K562 (cell line): Measurements from ENCODE around the gene PRKAR2B. TPM values are rescaled to one million over a fixed set of nuclear protein-coding genes. Genes with fewer than 3 reads are reported as not detected.

Experiments
- ATAC-seq: fragments of 200-7000 bp; cut with Tn5 transposase; 3 replicates; pipeline ENCODE4 v1.9.1; 2020; ENCODE audit warnings: moderate library complexity
- BruUV-seq: library from RNA; stranded (reverse); fragments of 400-500 nt; replicated peaks from 2 replicates; lab custom pipeline; 2021; lab: Mats Ljungman, UMichigan
- CTCF ChIA-PET: fragments of 300-600 bp; formaldehyde crosslinking; extraction: SDS; loops from one replicate; lab custom pipeline; 2021; ENCODE audit warnings: low intra/inter-chr PET ratio; lab: Yijun Ruan, JAX
- POLR2A ChIA-PET: fragments of 300-600, 350-650 bp; sonication (Branson Sonifier 250); formaldehyde crosslinking; extraction: SDS; loops from one replicate; lab custom pipeline; 2021; ENCODE audit warnings: antibody characterized with exemption, inconsistent platforms; lab: Yijun Ruan, JAX
- DNase-seq, 4 experiments: peaks; one replicate each; pipeline versions ENCODE4 v3.0.0 to v3.0.0-alpha.2; 2011 to 2018; ENCODE audit warnings: low spot score in 3 of 4, mixed read lengths in 3 of 4; ENCODE audit errors: extremely low read depth in 1 of 4
- FAIRE-seq: peaks from 2 replicates; lab custom pipeline; 2011; peaks lifted over from hg19 to GRCh38; lab: Jason Lieb, UNC
- H2AFZ ChIP-seq: 2 replicates; pipeline ENCODE4 v1.6.0; 2011; ENCODE audit warnings: low read depth, low read length, control low read depth, inconsistent platforms
- H3K27ac ChIP-seq: fragments of 200-600 bp; 3 replicates; pipeline ENCODE4 v1.8.0; 2011; ENCODE audit warnings: low read depth, mild to moderate bottlenecking, control low read depth, inconsistent platforms, low read length, moderate library complexity, mixed read lengths; ENCODE audit errors: extremely low read depth
- H3K27me3 ChIP-seq, 2 experiments: fragments of 300-600 bp in 1 of 2; 2 replicates in 1 of 2; 3 replicates in 1 of 2; pipeline versions ENCODE4 v1.6.0 to v1.8.0; 2011; ENCODE audit warnings: inconsistent platforms in 2 of 2, low read length in 2 of 2, mild to moderate bottlenecking in 1 of 2, mixed read lengths in 1 of 2, moderate library complexity in 1 of 2; ENCODE audit not compliant: control insufficient read depth in 2 of 2, insufficient read depth in 2 of 2
- H3K36me3 ChIP-seq: fragments of 300-600 bp; 3 replicates; pipeline ENCODE4 v1.8.0; 2011; ENCODE audit warnings: mild to moderate bottlenecking, low read length, inconsistent platforms; ENCODE audit not compliant: control insufficient read depth, insufficient read depth
- H3K4me1 ChIP-seq, 2 experiments: fragments of 200-600 bp in 1 of 2; replicated peaks in 1 of 2; 2 replicates in 1 of 2; 3 replicates in 1 of 2; pipeline versions ENCODE4 v1.5.1 to v1.8.0; 2011; ENCODE audit warnings: inconsistent platforms in 2 of 2, low read length in 2 of 2, mild to moderate bottlenecking in 1 of 2, mixed read lengths in 1 of 2, moderate library complexity in 1 of 2; ENCODE audit not compliant: control insufficient read depth in 2 of 2, insufficient read depth in 2 of 2
- H3K4me2 ChIP-seq: 2 replicates; pipeline ENCODE4 v1.6.1; 2011; ENCODE audit warnings: low read length, control low read depth, inconsistent platforms, mixed read lengths; ENCODE audit not compliant: insufficient read depth
- H3K4me3 ChIP-seq: fragments of 200-600 bp; sonication (generic), shearing (Covaris generic); 2 replicates; pipeline ENCODE4 v1.5.1; 2016; ENCODE audit warnings: control low read depth, inconsistent platforms
- H3K79me2 ChIP-seq: fragments of 200-600 bp; 3 replicates; pipeline ENCODE4 v1.8.0; 2011; ENCODE audit warnings: low read length, inconsistent platforms; ENCODE audit not compliant: control insufficient read depth, insufficient read depth
- H3K9ac ChIP-seq, 2 experiments: 2 replicates each; pipeline versions ENCODE4 v1.6.0 to v1.6.1; 2011; ENCODE audit warnings: low read depth in 2 of 2, low read length in 2 of 2, control low read depth in 1 of 2, inconsistent platforms in 1 of 2, mild to moderate bottlenecking in 1 of 2, mixed read lengths in 1 of 2; ENCODE audit not compliant: insufficient read depth in 1 of 2
- H3K9me1 ChIP-seq: one replicate; pipeline ENCODE4 v1.6.0; 2011; ENCODE audit warnings: inconsistent platforms, mild to moderate bottlenecking, low read length, moderate library complexity; ENCODE audit not compliant: control insufficient read depth, insufficient read depth
- H3K9me3 ChIP-seq: replicated peaks from 2 replicates; pipeline ENCODE4 v1.5.1; 2011; ENCODE audit warnings: low read depth, low read length, inconsistent platforms; ENCODE audit not compliant: control insufficient read depth, insufficient read depth
- H4K20me1 ChIP-seq: replicated peaks from 2 replicates; pipeline ENCODE4 v1.6.1; 2011; ENCODE audit warnings: low read length, inconsistent platforms, mixed read lengths; ENCODE audit not compliant: control insufficient read depth, insufficient read depth
- CBX8 ChIP-seq: fragments of 200-600 bp; sonication (generic); IDR thresholded peaks from 2 replicates; pipeline ENCODE4 v1.6.1; 2012; ENCODE audit warnings: borderline replicate concordance, mixed run types, low read depth, mild to moderate bottlenecking, moderate library complexity, mixed read lengths, low read length, control low read depth, inconsistent platforms; ENCODE audit not compliant: poor library complexity, severe bottlenecking; ENCODE audit errors: extremely low read depth
- ELK1 ChIP-seq: sonication (generic); formaldehyde crosslinking; IDR thresholded peaks from 2 replicates; pipeline ENCODE4 v1.8.1; 2022; ENCODE audit warnings: missing genetic modification reagents
- HLTF ChIP-seq: fragments of 450-650 bp; IDR thresholded peaks from 2 replicates; pipeline ENCODE4 v1.6.1; 2016
- HNRNPK ChIP-seq: fragments of 200-400 bp; formaldehyde crosslinking; IDR thresholded peaks from one replicate; pipeline ENCODE4 v1.6.1; 2018; ENCODE audit warnings: mild to moderate bottlenecking, low read depth, low read length; ENCODE audit not compliant: poor library complexity, severe bottlenecking
- ILF3 ChIP-seq: fragments of 450-650 bp; IDR thresholded peaks from 2 replicates; pipeline ENCODE4 v1.6.1; 2018; ENCODE audit warnings: antibody characterized with exemption, mild to moderate bottlenecking, moderate library complexity, borderline replicate concordance
- PRDM10 ChIP-seq: fragments of 450-650 bp; IDR thresholded peaks from 2 replicates; pipeline ENCODE4 v1.6.1; 2018; ENCODE audit not compliant: partially characterized antibody
- SPI1 ChIP-seq: IDR thresholded peaks from 2 replicates; pipeline ENCODE4 v1.6.1; 2011; ENCODE audit warnings: low read depth, low read length, control low read depth, borderline replicate concordance
- TAF7 ChIP-seq: fragments of 450-650 bp; IDR thresholded peaks from 2 replicates; pipeline ENCODE4 v1.6.1; 2016; ENCODE audit warnings: missing genetic modification characterization, missing compliant biosample characterization
- ZNF274 ChIP-seq: IDR thresholded peaks from 2 replicates; pipeline ENCODE4 v1.6.1; 2011; ENCODE audit warnings: low read depth, mild to moderate bottlenecking, low read length, moderate library complexity, borderline replicate concordance
- ZNF316 ChIP-seq: fragments of 450-650 bp; IDR thresholded peaks from 2 replicates; pipeline ENCODE4 v1.6.1; 2016
- ZNF431 ChIP-seq: sonication (generic); formaldehyde crosslinking; IDR thresholded peaks from 2 replicates; pipeline ENCODE4 v1.8.0; 2022; ENCODE audit warnings: mild to moderate bottlenecking, missing genetic modification reagents
- WGBS: fragments of 100-300 bp; shearing (Covaris generic); methylation state at CpG from one replicate; pipeline ENCODE4 v1.1.6; 2016; ENCODE audit warnings: low coverage, mixed read lengths; ENCODE audit not compliant: insufficient coverage; ENCODE audit errors: missing lambda C conversion rate; 5-methylcytosine and 5-hydroxymethylcytosine counted together
- in situ Hi-C: fragments of 300-500 bp; cut with MboI; formaldehyde crosslinking; loops from 4 replicates; pipeline ENCODE4 v1.15.0; 2018; ENCODE audit warnings: inconsistent platforms, mixed read lengths
- intact Hi-C: fragments of 100-400 bp; cut with micrococcal nuclease; formaldehyde crosslinking; loops from 2 replicates; pipeline ENCODE4 v1.14.2; 2022
- polyA plus RNA-seq, 8 experiments: library from polyadenylated mRNA; depleted of rRNA in 4 of 8; stranded (reverse) in 5 of 8; unstranded in 3 of 8; fragments of >200 nt; fragmentation: Nextera tagmentation in 2 of 8; fragmentation: Illumina TruSeq in 1 of 8; extraction: Ambion mirVana in 2 of 8; extraction: Trizol in 1 of 8; gene quantifications; 2 replicates each; pipeline versions ENCODE4 v1.2.1 to v1.2.3, GENCODE V29; 2011 to 2014; ENCODE audit warnings: inconsistent platforms in 1 of 8, missing spikeins in 1 of 8
- total RNA-seq, 7 experiments: library from RNA; depleted of rRNA in 6 of 7; stranded (reverse); fragments of >200 nt in 6 of 7; fragmentation: Illumina TruSeq in 2 of 7; extraction: Trizol in 2 of 7; gene quantifications; 2 replicates each; pipeline versions ENCODE4 v1.2.1 to v1.2.3, GENCODE V29; 2011 to 2021; ENCODE audit warnings: low replicate concordance in 1 of 7
- TF ChIP-seq, protein P1 (sequence below): fragments of 150-350 bp; conservative IDR thresholded peaks from 2 replicates; pipeline ENCODE4 v1.6.1; 2014; ENCODE audit warnings: low read length
- TF ChIP-seq, protein P2 (sequence below): fragments of 450-650 bp; formaldehyde crosslinking; IDR thresholded peaks from 2 replicates; pipeline ENCODE4 v1.4.0; 2022; ENCODE audit warnings: missing genetic modification characterization

PRKAR2B gene
- total and polyA plus RNA-seq, 9 of the 15 experiments (the other 6 are each of a cell fraction or from before 2014, with no cell fraction given) = 59.0 to 173 (median 129) TPM

DNA sequence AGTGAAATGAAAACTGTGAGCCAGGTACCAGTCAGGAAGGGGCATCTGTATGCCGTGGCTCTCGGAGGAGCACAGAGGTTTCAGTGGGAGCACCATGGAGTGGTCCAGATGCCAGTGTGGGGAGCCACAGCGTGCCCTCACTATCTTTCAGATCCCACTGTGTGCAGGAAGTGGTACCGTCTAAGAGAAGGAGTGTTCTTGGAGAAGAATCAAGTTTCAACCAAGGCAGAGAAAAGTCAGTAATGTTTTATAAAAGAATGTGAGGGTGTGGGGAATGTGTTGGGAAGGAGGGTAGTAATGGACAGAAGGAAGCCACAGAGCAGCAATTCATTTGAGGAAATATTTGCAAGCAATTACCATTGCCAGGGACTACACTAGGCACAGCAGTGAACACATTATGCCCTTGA lies 35.6 kb downstream of the PRKAR2B start:
- Histone ChIP-seq H4K20me1 (no peaks in the 10 kb centered on the region; the same call in 1 of the 2 replicates), H3K4me1 (peaks cover 27 to 64% of the 10 kb centered on the region in 2 experiments), H3K36me3 (peaks cover 19% of the 10 kb centered on the region), H3K27me3 (no peaks in the 10 kb centered on the region), H2AFZ (peak overlapping the region; percentile 15; the same call in 1 of the 2 replicates), H3K4me3 (no peak overlapping the region), H3K79me2 (peaks cover 94% of the 10 kb centered on the region), H3K27ac (peak overlapping the region; percentile 65), H3K9me3 (no peaks in the 10 kb centered on the region), H3K4me2 (peak overlapping the region; percentile 75), H3K9ac (peak overlapping the region; percentile 41 to 75; a peak in 3 of 4 replicates), H3K9me1 (peaks cover 3% of the 10 kb centered on the region)
- ATAC-seq = peak; percentile 1; the same call in 2 of the 3 replicates
- in situ Hi-C loops = no loop called here
- ChIA-PET CTCF (interaction anchor here (1.2 kb wide), 1 partner anchor 71 kb away, joined by 3 read pairs; no protein-coding TSS in a partner anchor), POLR2A (interaction anchor here (0.6 to 7.9 kb wide), 6 partner anchors 10 to 305 kb away, joined by 3 to 44 read pairs (median 6); no protein-coding TSS in a partner anchor)
- intact Hi-C loops = no loop called here
- 50% methylated on average over 4 of the region's 4 CpGs for WGBS
- no peak for FAIRE-seq
- no TSS peak for BruUV-seq
- DNase-seq = no peak
- TF ChIP-seq, protein P1, sequence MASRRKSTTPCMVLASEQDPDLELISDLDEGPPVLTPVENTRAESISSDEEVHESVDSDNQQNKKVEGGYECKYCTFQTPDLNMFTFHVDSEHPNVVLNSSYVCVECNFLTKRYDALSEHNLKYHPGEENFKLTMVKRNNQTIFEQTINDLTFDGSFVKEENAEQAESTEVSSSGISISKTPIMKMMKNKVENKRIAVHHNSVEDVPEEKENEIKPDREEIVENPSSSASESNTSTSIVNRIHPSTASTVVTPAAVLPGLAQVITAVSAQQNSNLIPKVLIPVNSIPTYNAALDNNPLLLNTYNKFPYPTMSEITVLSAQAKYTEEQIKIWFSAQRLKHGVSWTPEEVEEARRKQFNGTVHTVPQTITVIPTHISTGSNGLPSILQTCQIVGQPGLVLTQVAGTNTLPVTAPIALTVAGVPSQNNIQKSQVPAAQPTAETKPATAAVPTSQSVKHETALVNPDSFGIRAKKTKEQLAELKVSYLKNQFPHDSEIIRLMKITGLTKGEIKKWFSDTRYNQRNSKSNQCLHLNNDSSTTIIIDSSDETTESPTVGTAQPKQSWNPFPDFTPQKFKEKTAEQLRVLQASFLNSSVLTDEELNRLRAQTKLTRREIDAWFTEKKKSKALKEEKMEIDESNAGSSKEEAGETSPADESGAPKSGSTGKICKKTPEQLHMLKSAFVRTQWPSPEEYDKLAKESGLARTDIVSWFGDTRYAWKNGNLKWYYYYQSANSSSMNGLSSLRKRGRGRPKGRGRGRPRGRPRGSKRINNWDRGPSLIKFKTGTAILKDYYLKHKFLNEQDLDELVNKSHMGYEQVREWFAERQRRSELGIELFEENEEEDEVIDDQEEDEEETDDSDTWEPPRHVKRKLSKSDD = no peak
- no peak for TF ChIP-seq CBX8
- TF ChIP-seq, protein P2, sequence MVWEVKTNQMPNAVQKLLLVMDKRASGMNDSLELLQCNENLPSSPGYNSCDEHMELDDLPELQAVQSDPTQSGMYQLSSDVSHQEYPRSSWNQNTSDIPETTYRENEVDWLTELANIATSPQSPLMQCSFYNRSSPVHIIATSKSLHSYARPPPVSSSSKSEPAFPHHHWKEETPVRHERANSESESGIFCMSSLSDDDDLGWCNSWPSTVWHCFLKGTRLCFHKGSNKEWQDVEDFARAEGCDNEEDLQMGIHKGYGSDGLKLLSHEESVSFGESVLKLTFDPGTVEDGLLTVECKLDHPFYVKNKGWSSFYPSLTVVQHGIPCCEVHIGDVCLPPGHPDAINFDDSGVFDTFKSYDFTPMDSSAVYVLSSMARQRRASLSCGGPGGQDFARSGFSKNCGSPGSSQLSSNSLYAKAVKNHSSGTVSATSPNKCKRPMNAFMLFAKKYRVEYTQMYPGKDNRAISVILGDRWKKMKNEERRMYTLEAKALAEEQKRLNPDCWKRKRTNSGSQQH = peak; percentile 88
- no peak for TF ChIP-seq ZNF316
- TF ChIP-seq ELK1 = no peak
- no peak for TF ChIP-seq ZNF274
- no peak for TF ChIP-seq ILF3
- TF ChIP-seq HNRNPK = no peak
- TF ChIP-seq HLTF = no peak
- TF ChIP-seq PRDM10 = peak; percentile 30
- TF ChIP-seq TAF7 (tag) = no peak
- no peak for TF ChIP-seq ZNF431
- TF ChIP-seq SPI1 = no peak
